ENCODE results near the gene PDZD4.

DNA sequence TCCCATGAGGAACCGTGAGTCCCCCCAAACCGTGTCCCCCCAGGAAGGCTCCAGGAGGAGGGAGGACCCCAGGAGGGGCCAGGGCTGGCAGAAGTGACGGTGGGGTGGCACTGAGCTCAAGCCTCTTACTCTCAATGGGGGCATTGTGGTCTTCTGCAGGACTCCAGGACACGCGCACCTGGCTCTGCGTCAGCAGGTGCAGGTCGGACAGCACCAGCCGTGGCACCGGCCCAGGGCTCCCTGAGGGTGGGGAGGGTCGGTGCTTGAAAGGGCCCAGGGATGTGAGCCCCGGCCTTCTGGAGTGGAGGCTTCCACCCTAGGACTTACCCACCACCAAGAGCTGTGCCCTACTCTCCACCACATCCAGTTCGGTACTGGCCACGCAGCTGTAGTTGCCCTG is 37.3 kb upstream of the PDZD4 start:
- TF ChIP-seq TAF1 (conservative IDR thresholded peaks at IDR 0.05), result no peak
- TF ChIP-seq, protein P1, sequence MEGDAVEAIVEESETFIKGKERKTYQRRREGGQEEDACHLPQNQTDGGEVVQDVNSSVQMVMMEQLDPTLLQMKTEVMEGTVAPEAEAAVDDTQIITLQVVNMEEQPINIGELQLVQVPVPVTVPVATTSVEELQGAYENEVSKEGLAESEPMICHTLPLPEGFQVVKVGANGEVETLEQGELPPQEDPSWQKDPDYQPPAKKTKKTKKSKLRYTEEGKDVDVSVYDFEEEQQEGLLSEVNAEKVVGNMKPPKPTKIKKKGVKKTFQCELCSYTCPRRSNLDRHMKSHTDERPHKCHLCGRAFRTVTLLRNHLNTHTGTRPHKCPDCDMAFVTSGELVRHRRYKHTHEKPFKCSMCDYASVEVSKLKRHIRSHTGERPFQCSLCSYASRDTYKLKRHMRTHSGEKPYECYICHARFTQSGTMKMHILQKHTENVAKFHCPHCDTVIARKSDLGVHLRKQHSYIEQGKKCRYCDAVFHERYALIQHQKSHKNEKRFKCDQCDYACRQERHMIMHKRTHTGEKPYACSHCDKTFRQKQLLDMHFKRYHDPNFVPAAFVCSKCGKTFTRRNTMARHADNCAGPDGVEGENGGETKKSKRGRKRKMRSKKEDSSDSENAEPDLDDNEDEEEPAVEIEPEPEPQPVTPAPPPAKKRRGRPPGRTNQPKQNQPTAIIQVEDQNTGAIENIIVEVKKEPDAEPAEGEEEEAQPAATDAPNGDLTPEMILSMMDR (IDR thresholded peaks at IDR 0.05; ENCODE audit: low read depth, low read length, missing input control), result no peak
- TF ChIP-seq GABPA (IDR thresholded peaks at IDR 0.05 in 1 of 2, conservative IDR thresholded peaks at IDR 0.05 in 1 of 2), result no peak
- TF ChIP-seq, protein P2, sequence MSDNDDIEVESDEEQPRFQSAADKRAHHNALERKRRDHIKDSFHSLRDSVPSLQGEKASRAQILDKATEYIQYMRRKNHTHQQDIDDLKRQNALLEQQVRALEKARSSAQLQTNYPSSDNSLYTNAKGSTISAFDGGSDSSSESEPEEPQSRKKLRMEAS (IDR thresholded peaks at IDR 0.05), result no peak
- TF ChIP-seq HNF4G (IDR thresholded peaks at IDR 0.05), result no peak

All from liver (tissue), 3 donors.